K562 (cell line): ENCODE data around the gene KAT2B. TPM values are rescaled to one million over a fixed set of nuclear protein-coding genes. Genes with fewer than 3 reads are reported as not detected.

ENCODE experiments used
- ATAC-seq: fragments of 200-7000 bp; cut with Tn5 transposase; 3 replicates; pipeline ENCODE4 v1.9.1; 2020; ENCODE audit warnings: moderate library complexity
- BruUV-seq: library from RNA; stranded (reverse); fragments of 400-500 nt; replicated peaks from 2 replicates; lab custom pipeline; 2021; lab: Mats Ljungman, UMichigan
- CTCF ChIA-PET: fragments of 300-600 bp; formaldehyde crosslinking; extraction: SDS; loops from one replicate; lab custom pipeline; 2021; ENCODE audit warnings: low intra/inter-chr PET ratio; lab: Yijun Ruan, JAX
- POLR2A ChIA-PET: fragments of 300-600, 350-650 bp; sonication (Branson Sonifier 250); formaldehyde crosslinking; extraction: SDS; loops from one replicate; lab custom pipeline; 2021; ENCODE audit warnings: antibody characterized with exemption, inconsistent platforms; lab: Yijun Ruan, JAX
- DNase-seq, 4 experiments: peaks; one replicate each; pipeline versions ENCODE4 v3.0.0 to v3.0.0-alpha.2; 2011 to 2018; ENCODE audit warnings: low spot score in 3 of 4, mixed read lengths in 3 of 4; ENCODE audit errors: extremely low read depth in 1 of 4
- FAIRE-seq: peaks from 2 replicates; lab custom pipeline; 2011; peaks lifted over from hg19 to GRCh38; lab: Jason Lieb, UNC
- H2AFZ ChIP-seq: 2 replicates; pipeline ENCODE4 v1.6.0; 2011; ENCODE audit warnings: low read depth, low read length, control low read depth, inconsistent platforms
- H3K27ac ChIP-seq: fragments of 200-600 bp; 3 replicates; pipeline ENCODE4 v1.8.0; 2011; ENCODE audit warnings: low read depth, mild to moderate bottlenecking, control low read depth, inconsistent platforms, low read length, moderate library complexity, mixed read lengths; ENCODE audit errors: extremely low read depth
- H3K27me3 ChIP-seq, 2 experiments: fragments of 300-600 bp in 1 of 2; 2 replicates in 1 of 2; 3 replicates in 1 of 2; pipeline versions ENCODE4 v1.6.0 to v1.8.0; 2011; ENCODE audit warnings: inconsistent platforms in 2 of 2, low read length in 2 of 2, mild to moderate bottlenecking in 1 of 2, mixed read lengths in 1 of 2, moderate library complexity in 1 of 2; ENCODE audit not compliant: control insufficient read depth in 2 of 2, insufficient read depth in 2 of 2
- H3K36me3 ChIP-seq: fragments of 300-600 bp; 3 replicates; pipeline ENCODE4 v1.8.0; 2011; ENCODE audit warnings: mild to moderate bottlenecking, low read length, inconsistent platforms; ENCODE audit not compliant: control insufficient read depth, insufficient read depth
- H3K4me1 ChIP-seq, 2 experiments: fragments of 200-600 bp in 1 of 2; replicated peaks in 1 of 2; 2 replicates in 1 of 2; 3 replicates in 1 of 2; pipeline versions ENCODE4 v1.5.1 to v1.8.0; 2011; ENCODE audit warnings: inconsistent platforms in 2 of 2, low read length in 2 of 2, mild to moderate bottlenecking in 1 of 2, mixed read lengths in 1 of 2, moderate library complexity in 1 of 2; ENCODE audit not compliant: control insufficient read depth in 2 of 2, insufficient read depth in 2 of 2
- H3K4me2 ChIP-seq: 2 replicates; pipeline ENCODE4 v1.6.1; 2011; ENCODE audit warnings: low read length, control low read depth, inconsistent platforms, mixed read lengths; ENCODE audit not compliant: insufficient read depth
- H3K4me3 ChIP-seq: fragments of 200-600 bp; sonication (generic), shearing (Covaris generic); 2 replicates; pipeline ENCODE4 v1.5.1; 2016; ENCODE audit warnings: control low read depth, inconsistent platforms
- H3K79me2 ChIP-seq: fragments of 200-600 bp; 3 replicates; pipeline ENCODE4 v1.8.0; 2011; ENCODE audit warnings: low read length, inconsistent platforms; ENCODE audit not compliant: control insufficient read depth, insufficient read depth
- H3K9ac ChIP-seq, 2 experiments: 2 replicates each; pipeline versions ENCODE4 v1.6.0 to v1.6.1; 2011; ENCODE audit warnings: low read depth in 2 of 2, low read length in 2 of 2, control low read depth in 1 of 2, inconsistent platforms in 1 of 2, mild to moderate bottlenecking in 1 of 2, mixed read lengths in 1 of 2; ENCODE audit not compliant: insufficient read depth in 1 of 2
- H3K9me1 ChIP-seq: one replicate; pipeline ENCODE4 v1.6.0; 2011; ENCODE audit warnings: inconsistent platforms, mild to moderate bottlenecking, low read length, moderate library complexity; ENCODE audit not compliant: control insufficient read depth, insufficient read depth
- H3K9me3 ChIP-seq: replicated peaks from 2 replicates; pipeline ENCODE4 v1.5.1; 2011; ENCODE audit warnings: low read depth, low read length, inconsistent platforms; ENCODE audit not compliant: control insufficient read depth, insufficient read depth
- H4K20me1 ChIP-seq: replicated peaks from 2 replicates; pipeline ENCODE4 v1.6.1; 2011; ENCODE audit warnings: low read length, inconsistent platforms, mixed read lengths; ENCODE audit not compliant: control insufficient read depth, insufficient read depth
- ATF3 ChIP-seq, 2 experiments: fragments of 450-650 bp in 1 of 2; sonication (generic) in 1 of 2; formaldehyde crosslinking in 1 of 2; IDR thresholded peaks in 1 of 2; conservative IDR thresholded peaks in 1 of 2; 2 replicates each; pipeline versions ENCODE4 v1.6.1 to v1.8.1; 2016 to 2023; ENCODE audit warnings: mild to moderate bottlenecking in 2 of 2, moderate library complexity in 2 of 2, inconsistent platforms in 1 of 2, missing genetic modification reagents in 1 of 2
- CBFA2T3 ChIP-seq: fragments of 450-650 bp; IDR thresholded peaks from 2 replicates; pipeline ENCODE4 v1.6.1; 2017
- KAT8 ChIP-seq: fragments of 450-650 bp; IDR thresholded peaks from 2 replicates; pipeline ENCODE4 v1.6.1; 2016; ENCODE audit warnings: low read depth, mild to moderate bottlenecking
- MBD2 ChIP-seq: sonication (generic); IDR thresholded peaks from 2 replicates; pipeline ENCODE4 v1.6.1; 2016; ENCODE audit warnings: low read depth, borderline replicate concordance
- MEIS2 ChIP-seq: fragments of 450-650 bp; IDR thresholded peaks from 2 replicates; pipeline ENCODE4 v1.6.1; 2014; ENCODE audit warnings: mild to moderate bottlenecking; ENCODE audit not compliant: partially characterized antibody
- PHF8 ChIP-seq: fragments of 200-600 bp; sonication (generic); IDR thresholded peaks from 2 replicates; pipeline ENCODE4 v1.6.1; 2012; ENCODE audit warnings: mixed run types, mild to moderate bottlenecking, inconsistent platforms, low read length, moderate library complexity, borderline replicate concordance
- PKNOX1 ChIP-seq: fragments of 450-650 bp; IDR thresholded peaks from 2 replicates; pipeline ENCODE4 v1.6.1; 2016
- PRPF4 ChIP-seq: fragments of 200-400 bp; formaldehyde crosslinking; IDR thresholded peaks from one replicate; pipeline ENCODE4 v1.6.1; 2017; ENCODE audit warnings: low read length, low read depth, mild to moderate bottlenecking; ENCODE audit not compliant: insufficient read depth, poor library complexity, severe bottlenecking
- SOX6 ChIP-seq: fragments of 450-650 bp; IDR thresholded peaks from 2 replicates; pipeline ENCODE4 v1.6.1; 2014; ENCODE audit warnings: mild to moderate bottlenecking
- WGBS: fragments of 100-300 bp; shearing (Covaris generic); methylation state at CpG from one replicate; pipeline ENCODE4 v1.1.6; 2016; ENCODE audit warnings: low coverage, mixed read lengths; ENCODE audit not compliant: insufficient coverage; ENCODE audit errors: missing lambda C conversion rate; 5-methylcytosine and 5-hydroxymethylcytosine counted together
- in situ Hi-C: fragments of 300-500 bp; cut with MboI; formaldehyde crosslinking; loops from 4 replicates; pipeline ENCODE4 v1.15.0; 2018; ENCODE audit warnings: inconsistent platforms, mixed read lengths
- intact Hi-C: fragments of 100-400 bp; cut with micrococcal nuclease; formaldehyde crosslinking; loops from 2 replicates; pipeline ENCODE4 v1.14.2; 2022
- polyA plus RNA-seq, 8 experiments: library from polyadenylated mRNA; depleted of rRNA in 4 of 8; stranded (reverse) in 5 of 8; unstranded in 3 of 8; fragments of >200 nt; fragmentation: Nextera tagmentation in 2 of 8; fragmentation: Illumina TruSeq in 1 of 8; extraction: Ambion mirVana in 2 of 8; extraction: Trizol in 1 of 8; gene quantifications; 2 replicates each; pipeline versions ENCODE4 v1.2.1 to v1.2.3, GENCODE V29; 2011 to 2014; ENCODE audit warnings: inconsistent platforms in 1 of 8, missing spikeins in 1 of 8
- total RNA-seq, 7 experiments: library from RNA; depleted of rRNA in 6 of 7; stranded (reverse); fragments of >200 nt in 6 of 7; fragmentation: Illumina TruSeq in 2 of 7; extraction: Trizol in 2 of 7; gene quantifications; 2 replicates each; pipeline versions ENCODE4 v1.2.1 to v1.2.3, GENCODE V29; 2011 to 2021; ENCODE audit warnings: low replicate concordance in 1 of 7
- TF ChIP-seq, protein P1 (sequence below), 2 experiments: IDR thresholded peaks in 1 of 2; conservative IDR thresholded peaks in 1 of 2; 2 replicates each; pipeline ENCODE4 v1.6.1; 2016; ENCODE audit warnings: low read depth in 2 of 2, mild to moderate bottlenecking in 1 of 2, missing compliant biosample characterization in 1 of 2, missing genetic modification characterization in 1 of 2, moderate library complexity in 1 of 2

The KAT2B gene
- total and polyA plus RNA-seq, 9 of the 15 experiments (the other 6 are each of a cell fraction or from before 2014, with no cell fraction given), result 3.3 to 14.9 (median 12.2) TPM

- POLR2A ChIA-PET, result interaction anchor here (0.6 kb wide), 1 partner anchor 129 kb away, joined by 3 read pairs; no protein-coding TSS in a partner anchor
- WGBS, result 19% methylated on average over 4 of the region's 4 CpGs
- Histone ChIP-seq H3K27ac (no peak overlapping the region), H3K4me2 (no peak overlapping the region), H3K9me1 (no peaks in the 10 kb centered on the region), H3K36me3 (peaks cover 2% of the 10 kb centered on the region; the same call in 2 of the 3 replicates), H3K27me3 (no peaks in the 10 kb centered on the region), H3K9ac (no peak overlapping the region), H3K9me3 (no peaks in the 10 kb centered on the region), H2AFZ (no peak overlapping the region), H3K79me2 (no peaks in the 10 kb centered on the region), H3K4me3 (no peak overlapping the region), H3K4me1 (no peaks in the 10 kb centered on the region), H4K20me1 (no peaks in the 10 kb centered on the region)
- CTCF ChIA-PET, result no interaction called here
- intact Hi-C loops, result no loop called here
- in situ Hi-C loops, result no loop called here
- TF ChIP-seq MBD2 (no peak), PHF8 (0 out of 2 replicates have a peak, but pooled peaks have one; percentile 4), CBFA2T3 (peak; percentile 32; the same call in 1 of the 2 replicates)
- ATAC-seq (peak; percentile 80), DNase-seq (peak in 1 of 4 experiments; percentile 51), FAIRE-seq (no peak)
- BruUV-seq, result no TSS peak
These were observed 97.4 kb downstream of the KAT2B start for GRCh38 chr3:20137647-20138046.

- 14% methylated on average over 2 of the region's 2 CpGs for WGBS
- Histone ChIP-seq H4K20me1 (no peaks in the 10 kb centered on the region), H3K4me1 (no peaks in the 10 kb centered on the region), H2AFZ (no peak overlapping the region), H3K36me3 (peaks cover 2% of the 10 kb centered on the region; the same call in 2 of the 3 replicates), H3K9ac (no peak overlapping the region), H3K27me3 (no peaks in the 10 kb centered on the region), H3K4me2 (no peak overlapping the region), H3K9me1 (no peaks in the 10 kb centered on the region), H3K27ac (no peak overlapping the region), H3K4me3 (no peak overlapping the region), H3K79me2 (no peaks in the 10 kb centered on the region), H3K9me3 (no peaks in the 10 kb centered on the region)
- ATAC-seq, result no peak
- BruUV-seq, result no TSS peak
- DNase-seq, result no peak
- CTCF ChIA-PET, result no interaction called here
- intact Hi-C loops (no loop called here), in situ Hi-C loops (no loop called here)
- FAIRE-seq, result no peak
- POLR2A ChIA-PET, result no interaction called here
- TF ChIP-seq MEIS2 (peak; percentile 93), PRPF4 (no peak), SOX6 (0 out of 2 replicates have a peak, but pooled peaks have one; percentile 22), KAT8 (no peak), PKNOX1 (peak; percentile 73), ATF3 (IDR thresholded peaks at IDR 0.05) (no peak), ATF3 (CRISPR knock-in tag; conservative IDR thresholded peaks at IDR 0.05) (no peak)
- TF ChIP-seq, protein P1, sequence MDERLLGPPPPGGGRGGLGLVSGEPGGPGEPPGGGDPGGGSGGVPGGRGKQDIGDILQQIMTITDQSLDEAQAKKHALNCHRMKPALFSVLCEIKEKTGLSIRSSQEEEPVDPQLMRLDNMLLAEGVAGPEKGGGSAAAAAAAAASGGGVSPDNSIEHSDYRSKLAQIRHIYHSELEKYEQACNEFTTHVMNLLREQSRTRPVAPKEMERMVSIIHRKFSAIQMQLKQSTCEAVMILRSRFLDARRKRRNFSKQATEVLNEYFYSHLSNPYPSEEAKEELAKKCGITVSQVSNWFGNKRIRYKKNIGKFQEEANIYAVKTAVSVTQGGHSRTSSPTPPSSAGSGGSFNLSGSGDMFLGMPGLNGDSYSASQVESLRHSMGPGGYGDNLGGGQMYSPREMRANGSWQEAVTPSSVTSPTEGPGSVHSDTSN (CRISPR knock-in tag; IDR thresholded peaks at IDR 0.05; ENCODE audit: low read depth), result no peak
- TF ChIP-seq, protein P1 (tag; conservative IDR thresholded peaks at IDR 0.05; ENCODE audit: low read depth), result peak; percentile 93
These were observed 100.6 kb downstream of the KAT2B start for GRCh38 chr3:20140881-20141280.
